Upper lobe of left lung (tissue), 4 donors: ENCODE data around the gene ABCA13.

ENCODE experiments used
- EP300 ChIP-seq, 4 donors: sonication (generic); formaldehyde crosslinking; IDR thresholded peaks; one replicate each; pipeline ENCODE4 v1.5.1; 2017; ENCODE audit warnings: antibody characterized with exemption in 4 of 4, control low read depth in 2 of 4
- POLR2A ChIP-seq, 4 donors: fragments of 450-650 bp; IDR thresholded peaks; one replicate each; pipeline ENCODE4 v1.5.1; 2016 to 2017; ENCODE audit warnings: antibody characterized with exemption in 4 of 4, mild to moderate bottlenecking in 2 of 4
- POLR2AphosphoS5 ChIP-seq, 2 donors: sonication (generic); formaldehyde crosslinking; IDR thresholded peaks; one replicate each; pipeline ENCODE4 v1.5.1; 2017; ENCODE audit warnings: antibody characterized with exemption in 2 of 2
- TF ChIP-seq, protein P1 (sequence below), 6 experiments: fragments of 450-650 bp in 4 of 6; fragments of 200-600 bp in 2 of 6; sonication (generic) in 2 of 6; IDR thresholded peaks; one replicate each; pipeline ENCODE4 v1.5.1; 2016 to 2019; ENCODE audit warnings: antibody characterized with exemption in 6 of 6

DNA sequence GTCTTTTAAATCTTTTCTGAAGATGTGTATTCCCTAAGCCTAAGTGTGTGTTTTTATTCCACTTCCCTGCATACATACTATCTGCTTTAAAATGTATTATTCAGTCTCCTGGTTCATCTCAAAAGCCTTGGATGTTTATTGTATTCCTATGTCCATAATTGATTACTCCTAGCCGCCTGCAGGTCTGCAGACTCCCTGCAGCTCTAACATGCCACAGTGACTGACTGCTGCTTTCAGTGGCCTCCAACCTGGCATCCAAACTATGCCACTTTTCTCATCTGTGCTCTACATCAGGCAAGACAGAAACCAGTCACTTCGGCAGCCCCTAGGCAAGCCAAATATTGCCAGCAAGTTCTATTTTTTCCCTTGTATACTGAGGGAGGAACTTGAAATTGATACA is 81.7 kb downstream of the ABCA13 start:
- TF ChIP-seq, protein P1, sequence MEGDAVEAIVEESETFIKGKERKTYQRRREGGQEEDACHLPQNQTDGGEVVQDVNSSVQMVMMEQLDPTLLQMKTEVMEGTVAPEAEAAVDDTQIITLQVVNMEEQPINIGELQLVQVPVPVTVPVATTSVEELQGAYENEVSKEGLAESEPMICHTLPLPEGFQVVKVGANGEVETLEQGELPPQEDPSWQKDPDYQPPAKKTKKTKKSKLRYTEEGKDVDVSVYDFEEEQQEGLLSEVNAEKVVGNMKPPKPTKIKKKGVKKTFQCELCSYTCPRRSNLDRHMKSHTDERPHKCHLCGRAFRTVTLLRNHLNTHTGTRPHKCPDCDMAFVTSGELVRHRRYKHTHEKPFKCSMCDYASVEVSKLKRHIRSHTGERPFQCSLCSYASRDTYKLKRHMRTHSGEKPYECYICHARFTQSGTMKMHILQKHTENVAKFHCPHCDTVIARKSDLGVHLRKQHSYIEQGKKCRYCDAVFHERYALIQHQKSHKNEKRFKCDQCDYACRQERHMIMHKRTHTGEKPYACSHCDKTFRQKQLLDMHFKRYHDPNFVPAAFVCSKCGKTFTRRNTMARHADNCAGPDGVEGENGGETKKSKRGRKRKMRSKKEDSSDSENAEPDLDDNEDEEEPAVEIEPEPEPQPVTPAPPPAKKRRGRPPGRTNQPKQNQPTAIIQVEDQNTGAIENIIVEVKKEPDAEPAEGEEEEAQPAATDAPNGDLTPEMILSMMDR (IDR thresholded peaks at IDR 0.05): no peak
- no peak for TF ChIP-seq POLR2A (IDR thresholded peaks at IDR 0.05)
- TF ChIP-seq POLR2AphosphoS5 (IDR thresholded peaks at IDR 0.05): no peak
- TF ChIP-seq EP300 (IDR thresholded peaks at IDR 0.05): no peak
